ENCODE data around the gene IGSF1. TPM values are rescaled to one million over a fixed set of nuclear protein-coding genes. Genes with fewer than 3 reads are reported as not detected.
A peak's percentile ranks its signal among the peaks of the same experiment; 100 is the strongest.

The IGSF1 gene, protein sequence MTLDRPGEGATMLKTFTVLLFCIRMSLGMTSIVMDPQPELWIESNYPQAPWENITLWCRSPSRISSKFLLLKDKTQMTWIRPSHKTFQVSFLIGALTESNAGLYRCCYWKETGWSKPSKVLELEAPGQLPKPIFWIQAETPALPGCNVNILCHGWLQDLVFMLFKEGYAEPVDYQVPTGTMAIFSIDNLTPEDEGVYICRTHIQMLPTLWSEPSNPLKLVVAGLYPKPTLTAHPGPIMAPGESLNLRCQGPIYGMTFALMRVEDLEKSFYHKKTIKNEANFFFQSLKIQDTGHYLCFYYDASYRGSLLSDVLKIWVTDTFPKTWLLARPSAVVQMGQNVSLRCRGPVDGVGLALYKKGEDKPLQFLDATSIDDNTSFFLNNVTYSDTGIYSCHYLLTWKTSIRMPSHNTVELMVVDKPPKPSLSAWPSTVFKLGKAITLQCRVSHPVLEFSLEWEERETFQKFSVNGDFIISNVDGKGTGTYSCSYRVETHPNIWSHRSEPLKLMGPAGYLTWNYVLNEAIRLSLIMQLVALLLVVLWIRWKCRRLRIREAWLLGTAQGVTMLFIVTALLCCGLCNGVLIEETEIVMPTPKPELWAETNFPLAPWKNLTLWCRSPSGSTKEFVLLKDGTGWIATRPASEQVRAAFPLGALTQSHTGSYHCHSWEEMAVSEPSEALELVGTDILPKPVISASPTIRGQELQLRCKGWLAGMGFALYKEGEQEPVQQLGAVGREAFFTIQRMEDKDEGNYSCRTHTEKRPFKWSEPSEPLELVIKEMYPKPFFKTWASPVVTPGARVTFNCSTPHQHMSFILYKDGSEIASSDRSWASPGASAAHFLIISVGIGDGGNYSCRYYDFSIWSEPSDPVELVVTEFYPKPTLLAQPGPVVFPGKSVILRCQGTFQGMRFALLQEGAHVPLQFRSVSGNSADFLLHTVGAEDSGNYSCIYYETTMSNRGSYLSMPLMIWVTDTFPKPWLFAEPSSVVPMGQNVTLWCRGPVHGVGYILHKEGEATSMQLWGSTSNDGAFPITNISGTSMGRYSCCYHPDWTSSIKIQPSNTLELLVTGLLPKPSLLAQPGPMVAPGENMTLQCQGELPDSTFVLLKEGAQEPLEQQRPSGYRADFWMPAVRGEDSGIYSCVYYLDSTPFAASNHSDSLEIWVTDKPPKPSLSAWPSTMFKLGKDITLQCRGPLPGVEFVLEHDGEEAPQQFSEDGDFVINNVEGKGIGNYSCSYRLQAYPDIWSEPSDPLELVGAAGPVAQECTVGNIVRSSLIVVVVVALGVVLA (N-terminal part only)
- total RNA-seq (2014; rRNA removed; shearing (Covaris generic)), result 0.14 and 0.49 TPM in 2 replicates

DNA sequence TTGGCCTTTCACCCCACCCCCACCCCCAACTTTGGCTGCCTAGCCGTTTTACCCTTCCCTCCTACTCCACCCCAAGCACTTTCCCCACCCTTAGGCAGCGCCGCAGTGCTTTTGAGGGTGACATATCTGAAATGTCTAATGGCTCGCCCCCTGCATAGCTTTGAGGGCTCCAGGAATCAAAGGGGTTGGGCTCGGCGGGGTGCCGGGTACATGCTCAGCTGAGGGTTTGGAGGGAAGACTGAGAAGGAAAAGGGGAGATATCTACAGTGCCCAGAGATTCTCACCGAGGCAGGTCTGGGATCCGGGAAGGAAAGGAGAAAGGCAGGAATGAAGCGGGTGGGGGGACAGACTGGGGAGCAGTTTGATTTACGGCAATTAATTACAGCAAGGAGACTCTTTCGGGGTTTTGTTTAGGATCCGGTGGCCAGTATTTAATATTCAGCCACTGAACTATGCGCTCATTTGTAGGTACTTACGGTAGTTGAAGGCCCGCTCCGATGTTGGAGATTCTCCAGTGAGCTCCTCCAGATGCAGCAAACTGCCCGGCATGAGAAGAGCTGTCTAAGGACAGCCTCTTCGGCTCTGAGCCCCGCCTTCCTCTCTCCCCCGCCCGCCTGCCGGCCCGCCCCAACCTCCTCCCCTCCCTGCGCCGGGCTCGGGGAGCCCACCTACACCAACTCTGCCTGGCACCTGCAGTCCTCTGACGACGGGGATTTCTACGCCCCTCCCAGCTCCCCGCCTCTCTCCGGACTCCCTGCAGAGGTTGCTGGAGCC is at the start of gene IGSF1:
IGSF1 (minus strand) TSS at position 569 of the 774 bp plus-strand sequence. CDS start 2,632 bp downstream, outside the sequence.
- in situ Hi-C loops (cut with HindIII; ENCODE audit: low sequenced_read_pairs), result no loop called here
- peak; percentile 11 for DNase-seq (ENCODE audit: low spot score)

DNA sequence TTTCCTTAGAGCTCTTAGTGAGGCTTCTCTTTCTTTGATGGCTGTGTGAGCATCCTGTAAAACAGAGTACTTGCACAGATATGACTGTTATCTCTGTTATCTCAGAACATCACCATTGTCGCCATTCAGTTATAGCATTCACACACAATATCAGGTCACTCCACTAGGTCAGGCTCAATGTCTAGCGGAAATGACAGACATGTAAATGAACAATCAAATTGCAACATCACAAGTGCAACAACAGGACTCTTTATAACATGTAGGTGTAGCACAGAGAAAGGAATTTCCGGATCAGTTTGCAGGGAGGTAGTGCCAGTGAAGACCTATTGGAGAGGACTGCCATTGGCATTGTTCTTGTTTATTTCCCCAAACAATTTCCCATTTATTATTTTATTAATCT is 43.2 kb upstream of the IGSF1 start:
- DNase-seq (ENCODE audit: low spot score), result no peak
- in situ Hi-C loops (cut with HindIII; ENCODE audit: low sequenced_read_pairs), result no loop called here

DNA sequence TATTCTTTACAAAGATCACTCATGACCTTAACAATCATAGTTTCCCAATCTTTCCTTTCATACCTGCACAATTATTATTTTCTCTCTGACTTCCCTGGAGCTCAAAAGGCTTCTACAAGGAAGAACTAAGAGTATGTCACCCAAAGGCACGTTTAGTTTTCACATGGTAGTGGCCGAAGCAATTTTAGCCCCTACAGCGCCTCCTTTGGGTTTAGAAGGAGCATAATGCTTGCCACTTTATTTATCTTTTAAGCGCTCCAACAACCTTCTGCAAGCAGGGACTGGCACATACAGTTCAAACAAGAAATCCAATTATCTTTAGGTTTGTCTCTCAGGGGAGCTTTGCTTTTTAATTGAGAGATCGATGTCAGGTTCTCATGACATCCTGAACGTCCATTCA is 42.0 kb upstream of the IGSF1 start:
- no peak for DNase-seq (ENCODE audit: low spot score)
- in situ Hi-C loops (cut with HindIII; ENCODE audit: low sequenced_read_pairs), result no loop called here

DNA sequence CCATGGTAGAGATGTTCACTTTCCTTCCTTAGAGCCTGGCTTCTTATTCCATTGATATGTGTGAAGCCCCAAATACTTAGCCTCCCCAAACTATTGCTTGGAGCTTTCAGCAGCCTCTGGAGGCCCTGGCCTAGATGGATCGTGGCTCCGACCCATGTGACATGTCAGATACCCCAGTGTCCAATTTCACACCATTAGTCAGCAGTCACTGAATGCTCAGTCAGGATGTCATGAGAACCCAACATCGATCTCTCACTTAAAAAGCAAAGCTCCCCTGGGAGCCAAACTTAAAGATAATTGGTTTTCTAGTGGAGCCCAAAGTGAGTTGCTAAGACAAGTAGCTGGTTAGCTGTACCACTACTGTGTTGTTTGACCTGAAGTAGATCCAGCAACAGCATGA is 41.6 kb upstream of the IGSF1 start:
- DNase-seq (ENCODE audit: low spot score), result no peak
- in situ Hi-C loops (cut with HindIII; ENCODE audit: low sequenced_read_pairs), result no loop called here

DNA sequence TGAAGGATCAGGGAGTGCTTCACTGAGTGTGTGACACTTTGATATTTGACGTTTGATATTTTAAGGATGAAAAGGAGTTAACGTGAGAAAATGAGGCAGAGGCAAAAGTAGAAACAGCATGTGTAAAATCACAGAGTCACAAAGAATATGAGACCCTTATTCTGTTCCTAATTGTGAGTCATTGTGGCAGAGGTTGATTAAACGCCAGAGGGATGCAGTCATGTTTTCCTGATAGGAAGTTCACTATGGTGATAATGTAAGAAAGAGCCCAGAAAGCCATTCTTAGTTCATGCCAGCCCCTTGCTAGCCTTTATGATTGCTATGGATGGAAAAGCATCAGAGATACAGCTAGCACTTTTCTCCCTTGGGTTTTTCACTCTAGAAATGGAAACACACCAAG is 33.5 kb upstream of the IGSF1 start:
- in situ Hi-C loops (cut with HindIII; ENCODE audit: low sequenced_read_pairs), result no loop called here
- DNase-seq (ENCODE audit: low spot score), result no peak

DNA sequence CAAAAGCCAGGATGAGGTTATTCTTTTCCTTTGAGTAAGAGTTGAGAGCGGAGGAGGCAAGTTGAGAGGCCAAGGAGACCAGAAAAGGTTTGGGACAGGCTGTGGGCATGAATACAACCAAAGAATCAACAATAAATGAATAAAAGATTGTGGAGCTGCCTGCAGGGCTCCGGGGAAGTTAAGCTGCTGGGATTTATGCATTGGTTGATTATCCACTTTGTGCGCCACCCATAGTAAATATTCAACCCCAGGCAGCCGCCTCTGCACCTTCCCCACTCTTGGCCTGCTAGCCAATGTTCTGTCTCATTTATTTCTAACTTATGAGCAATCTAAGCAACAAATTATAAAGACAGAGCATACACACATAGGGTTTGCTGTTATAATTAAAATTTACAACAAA is 28.2 kb upstream of the IGSF1 start:
- no peak for DNase-seq (ENCODE audit: low spot score)
- in situ Hi-C loops (cut with HindIII; ENCODE audit: low sequenced_read_pairs), result no loop called here

DNA sequence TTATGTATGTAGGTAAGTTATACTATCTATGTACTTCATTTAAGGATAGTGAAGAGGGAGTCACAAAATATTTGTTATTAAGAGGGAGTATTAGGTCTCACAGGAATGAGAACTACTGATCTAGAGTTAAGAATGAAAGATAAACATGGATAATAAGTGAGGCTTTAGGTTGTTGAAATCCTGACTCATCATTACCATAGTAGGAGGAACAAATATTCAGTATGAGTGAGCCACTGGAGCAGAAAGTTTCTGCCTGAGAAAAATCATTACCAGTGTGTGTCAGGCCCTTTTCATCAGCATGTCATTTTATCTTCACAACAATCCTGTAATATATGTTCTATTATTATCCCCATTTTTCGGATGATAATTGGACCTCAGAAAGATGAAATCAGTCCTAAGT is 27.2 kb upstream of the IGSF1 start:
- in situ Hi-C loops (cut with HindIII; ENCODE audit: low sequenced_read_pairs), result no loop called here
- no peak for DNase-seq (ENCODE audit: low spot score)

DNA sequence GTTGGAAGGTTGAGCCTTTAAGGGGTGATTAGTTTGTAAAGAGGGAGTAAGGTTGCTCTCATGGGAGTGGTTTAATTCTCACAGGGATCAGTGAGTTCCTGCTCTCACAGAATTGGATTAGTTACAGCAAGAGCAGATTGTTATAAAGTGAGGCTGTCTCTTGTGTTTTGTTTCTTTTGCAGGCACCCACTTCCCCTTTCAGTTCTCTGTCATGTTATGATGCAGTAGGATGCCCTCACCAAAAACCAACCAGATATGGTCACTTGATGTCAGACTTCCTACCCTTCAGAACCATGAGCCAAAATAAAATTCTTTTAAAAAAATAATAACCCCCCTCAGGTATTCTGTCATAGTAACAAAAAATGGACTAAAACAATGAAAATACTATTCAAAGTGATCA is 19.9 kb upstream of the IGSF1 start:
- no peak for DNase-seq (ENCODE audit: low spot score)
- in situ Hi-C loops (cut with HindIII; ENCODE audit: low sequenced_read_pairs), result no loop called here

DNA sequence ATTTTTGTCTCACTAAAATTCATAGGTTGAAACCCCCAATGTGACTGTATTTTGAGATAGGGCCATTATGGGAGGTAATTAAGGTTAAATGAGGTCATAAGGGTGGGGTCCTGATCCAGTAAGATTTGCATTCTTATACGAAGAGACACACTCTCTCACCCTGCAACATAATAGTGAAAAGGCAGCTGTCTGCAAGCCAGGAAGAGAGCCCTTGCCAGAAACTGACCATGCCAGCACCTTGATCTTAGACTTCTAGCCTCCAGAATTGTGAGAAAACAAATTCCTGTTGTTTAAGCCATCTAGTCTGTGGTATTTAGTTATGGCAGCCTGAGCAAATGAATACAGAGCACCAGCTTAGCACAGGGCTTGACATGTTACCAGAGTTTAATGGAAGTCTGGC is 17.5 kb upstream of the IGSF1 start:
- DNase-seq (ENCODE audit: low spot score), result no peak
- in situ Hi-C loops (cut with HindIII; ENCODE audit: low sequenced_read_pairs), result no loop called here

DNA sequence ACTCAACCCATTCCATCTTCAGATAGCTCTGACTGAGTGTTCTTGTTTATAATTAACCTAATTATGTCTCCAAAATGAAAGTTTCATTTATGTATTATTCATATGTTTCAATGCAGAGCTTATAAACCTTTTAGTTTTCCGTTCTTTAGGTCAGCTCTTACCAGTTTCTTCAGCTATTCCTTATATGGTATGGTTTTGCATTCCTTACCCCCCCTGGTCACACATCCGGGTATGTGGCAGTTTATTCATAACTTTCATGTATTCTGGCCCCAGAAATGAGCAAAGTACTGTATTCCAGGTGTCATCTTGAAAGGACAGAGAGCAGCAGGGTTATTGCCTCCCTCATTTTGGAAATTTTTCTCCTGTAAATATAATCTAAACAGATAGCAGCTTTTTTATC is 16.8 kb upstream of the IGSF1 start:
- no peak for DNase-seq (ENCODE audit: low spot score)
- in situ Hi-C loops (cut with HindIII; ENCODE audit: low sequenced_read_pairs), result no loop called here

DNA sequence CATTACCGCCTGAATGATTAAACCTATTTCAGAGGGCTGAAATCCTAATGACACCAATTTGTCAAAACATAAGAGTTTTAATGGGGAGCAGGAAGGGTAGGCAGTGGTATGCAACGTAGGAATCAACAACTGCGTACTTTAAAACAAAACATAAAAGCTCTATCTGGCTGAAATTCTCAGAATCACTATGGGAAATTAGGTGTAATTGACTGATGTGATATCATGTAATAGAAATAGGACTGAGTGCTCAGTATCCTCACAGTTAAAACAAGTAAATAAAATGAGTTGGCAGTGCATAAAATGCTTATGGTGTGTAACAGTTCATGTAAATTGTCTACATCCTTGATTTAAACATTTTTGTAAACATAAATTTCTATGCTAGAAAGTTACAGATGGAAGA is 13.6 kb upstream of the IGSF1 start:
- no peak for DNase-seq (ENCODE audit: low spot score)
- in situ Hi-C loops (cut with HindIII; ENCODE audit: low sequenced_read_pairs), result no loop called here

DNA sequence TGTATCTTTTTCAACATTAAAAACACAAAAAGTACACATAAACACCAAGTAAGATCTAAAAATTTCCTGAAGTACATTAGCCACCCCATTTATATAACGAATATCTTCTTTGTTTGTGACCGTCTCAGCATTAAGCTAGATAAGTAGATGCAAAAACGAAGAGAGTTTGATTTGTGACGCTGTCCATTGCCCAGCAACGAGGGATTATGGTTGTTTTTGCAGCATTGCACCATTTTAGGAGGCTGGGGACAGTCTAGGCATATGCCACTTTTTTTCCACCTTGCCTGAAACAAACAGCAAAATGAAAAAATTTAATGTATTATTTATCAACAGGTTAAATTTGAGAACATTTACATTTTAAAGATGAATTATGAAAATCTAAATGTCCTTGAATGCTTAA is 12.0 kb upstream of the IGSF1 start:
- DNase-seq (ENCODE audit: low spot score), result no peak
- in situ Hi-C loops (cut with HindIII; ENCODE audit: low sequenced_read_pairs), result no loop called here

DNA sequence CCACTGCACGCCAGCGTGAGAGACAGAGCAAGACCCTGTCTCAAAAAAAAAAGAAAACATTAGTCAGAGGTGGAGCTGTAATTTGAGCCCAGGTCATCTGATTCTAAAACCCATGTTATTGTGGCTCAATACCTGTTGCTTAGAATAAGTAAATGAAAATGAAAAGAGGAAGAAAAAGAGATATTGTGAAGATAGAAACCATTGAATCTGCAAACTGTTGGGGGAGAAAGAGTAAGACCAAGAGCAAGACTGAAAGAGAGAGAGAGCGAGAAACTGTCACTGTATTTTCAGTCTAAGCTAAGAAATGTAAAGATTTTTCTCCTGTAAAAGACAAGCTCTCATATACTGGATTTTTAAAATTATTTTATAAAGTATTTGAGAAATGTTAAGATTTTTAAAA is 9.7 kb upstream of the IGSF1 start:
- in situ Hi-C loops (cut with HindIII; ENCODE audit: low sequenced_read_pairs), result no loop called here
- DNase-seq (ENCODE audit: low spot score), result no peak

DNA sequence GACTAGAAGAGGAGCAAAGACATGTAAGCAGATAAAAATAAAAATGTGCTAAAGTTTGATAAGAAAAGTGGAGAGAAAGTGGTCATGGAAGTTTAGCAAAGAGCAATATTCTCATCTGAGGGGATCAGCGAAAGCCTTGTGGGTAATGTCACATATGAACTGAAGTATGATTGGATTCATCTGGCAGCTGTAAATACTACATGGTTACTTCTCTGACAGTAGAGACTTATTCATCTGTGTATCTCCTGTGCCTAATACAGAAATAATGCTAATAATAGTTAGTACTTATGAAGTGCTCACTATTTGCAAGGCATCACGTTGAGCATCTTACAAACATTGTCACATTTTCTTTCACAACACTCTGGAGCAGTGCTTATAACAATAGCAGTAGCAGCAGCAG is 8.9 kb upstream of the IGSF1 start:
- DNase-seq (ENCODE audit: low spot score), result no peak
- in situ Hi-C loops (cut with HindIII; ENCODE audit: low sequenced_read_pairs), result no loop called here

DNA sequence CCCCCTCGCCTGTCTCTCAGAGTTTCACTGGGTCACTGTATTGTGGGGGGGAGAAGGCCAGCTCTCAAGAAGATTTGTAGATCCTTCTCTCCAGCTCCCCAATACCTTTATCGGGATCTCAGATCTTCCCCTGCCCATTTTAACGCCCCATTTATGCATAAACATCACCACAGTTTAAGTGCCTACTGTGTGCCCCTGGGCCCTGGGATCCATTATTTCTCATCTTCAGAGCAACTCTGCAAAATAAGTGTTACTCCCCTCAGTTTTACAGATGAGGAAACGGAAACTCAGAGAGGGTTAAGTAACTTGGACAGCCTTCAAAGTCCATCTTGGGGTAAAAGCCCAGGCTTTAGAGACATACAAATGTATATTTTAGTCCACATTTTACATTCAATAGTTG is 421 bp upstream of the IGSF1 start:
- in situ Hi-C loops (cut with HindIII; ENCODE audit: low sequenced_read_pairs), result no loop called here
- no peak for DNase-seq (ENCODE audit: low spot score)

DNA sequence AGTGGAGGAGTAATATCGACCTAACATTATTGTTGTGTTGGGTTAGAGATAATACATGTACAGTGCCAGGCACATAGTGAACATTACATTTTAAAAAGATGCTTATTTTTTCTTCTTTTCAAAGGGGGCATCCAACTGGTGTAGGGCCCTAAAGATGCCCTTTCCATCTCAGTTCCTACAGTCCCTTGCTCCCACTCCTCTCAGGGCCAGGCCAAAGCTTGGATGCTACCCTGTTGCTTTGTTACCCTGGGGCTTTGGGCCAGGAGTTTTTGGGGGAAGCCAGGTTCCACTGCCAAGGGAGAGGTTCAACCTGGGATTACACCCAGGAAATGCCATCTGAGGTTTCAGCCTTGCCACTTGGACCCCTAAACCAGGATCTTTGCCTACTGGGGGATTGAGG is 918 bp downstream of the IGSF1 start:
- in situ Hi-C loops (cut with HindIII; ENCODE audit: low sequenced_read_pairs), result no loop called here
- DNase-seq (ENCODE audit: low spot score), result no peak

DNA sequence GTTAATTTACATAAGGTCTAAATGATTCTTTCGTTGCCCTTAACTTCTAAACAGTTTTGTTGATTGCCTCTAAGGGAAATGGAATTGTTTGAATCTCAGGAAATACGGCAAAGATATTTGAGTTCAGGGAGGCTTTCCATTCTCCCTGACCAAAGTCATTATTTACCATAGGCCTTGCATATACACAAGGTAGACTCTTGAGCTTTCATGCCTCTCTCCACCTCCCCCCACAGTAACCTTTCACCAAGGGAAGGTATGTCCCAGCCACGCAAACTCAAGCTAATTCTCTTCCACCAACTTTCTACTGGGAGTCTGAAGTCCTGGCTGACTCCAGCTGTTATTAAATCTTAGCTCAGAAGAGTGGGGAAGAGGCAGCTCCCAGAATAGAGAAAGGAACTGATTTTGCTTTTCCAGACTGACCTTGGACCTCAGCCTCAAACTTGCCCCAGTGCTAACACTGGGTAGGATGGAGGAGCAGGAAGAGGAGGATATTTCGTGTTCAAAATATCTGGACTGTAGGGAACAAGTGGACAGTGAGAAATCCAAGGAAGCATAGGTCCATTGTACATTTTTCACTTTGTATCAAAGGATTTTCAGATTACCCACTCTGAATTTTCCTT is 1.4 kb downstream of the IGSF1 start:
- DNase-seq (ENCODE audit: low spot score), result no peak
- in situ Hi-C loops (cut with HindIII; ENCODE audit: low sequenced_read_pairs), result no loop called here

DNA sequence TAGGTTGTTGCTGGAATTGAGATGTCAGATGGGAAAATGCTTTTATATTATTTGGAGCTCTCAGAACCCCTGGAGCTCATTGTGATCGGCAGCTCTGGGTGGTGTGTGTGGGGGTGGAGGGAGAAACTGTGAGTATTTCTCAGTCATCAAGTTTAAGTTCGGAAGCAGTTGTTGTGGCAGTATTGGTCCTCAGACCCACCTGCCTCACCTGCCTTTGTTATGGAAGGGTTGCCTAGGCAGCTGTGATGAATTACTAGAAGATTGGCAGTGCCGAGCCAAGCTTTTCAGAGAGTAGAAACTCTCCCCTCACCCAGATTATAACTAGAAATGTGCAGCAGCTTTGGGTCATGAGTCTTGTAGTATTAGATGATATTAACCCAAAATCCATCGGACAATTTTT is 9.5 kb downstream of the IGSF1 start:
- in situ Hi-C loops (cut with HindIII; ENCODE audit: low sequenced_read_pairs), result no loop called here
- DNase-seq (ENCODE audit: low spot score), result no peak

DNA sequence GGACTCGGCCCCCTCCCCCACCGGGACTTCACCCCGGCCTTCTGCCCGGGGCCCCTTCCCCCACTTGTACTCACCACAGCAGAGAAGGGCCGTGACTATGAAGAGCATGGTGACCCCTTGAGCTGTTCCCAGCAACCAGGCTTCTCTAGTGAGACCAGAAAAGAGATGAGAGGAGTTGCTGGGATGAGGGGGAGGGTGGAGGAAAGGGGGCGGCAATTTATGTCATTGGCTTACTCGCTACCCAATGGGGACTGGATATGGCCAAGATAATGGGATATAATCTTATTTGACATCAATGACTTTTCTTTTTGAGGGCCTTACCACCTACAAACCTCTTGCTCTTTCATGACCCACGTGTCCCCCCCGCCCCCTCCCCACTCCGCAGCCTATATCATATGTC is 9.9 kb downstream of the IGSF1 start:
- in situ Hi-C loops (cut with HindIII; ENCODE audit: low sequenced_read_pairs), result no loop called here
- no peak for DNase-seq (ENCODE audit: low spot score)

Data from G401 (cell line).